ENCODE results near the gene PPP1CA. TPM values are rescaled to one million over a fixed set of nuclear protein-coding genes. Genes with fewer than 3 reads are reported as not detected.
A peak's percentile ranks its signal among the peaks of the same experiment; 100 is the strongest.

Gene PPP1CA
- total RNA-seq (248 and 251 TPM in 2 replicates), polyA plus RNA-seq (121 and 218 TPM in 2 replicates), polyA minus RNA-seq (238 and 278 TPM in 2 replicates)
- 216 TPM for total RNA-seq (2013)

- ATAC-seq (ENCODE audit: low read depth): peak; percentile 72
- Histone ChIP-seq H4K20me1 (ENCODE audit: control insufficient read depth, insufficient read depth, low read length, poor library complexity, severe bottlenecking) (peaks cover 77% of the 10 kb centered on the region), H3K27ac (ENCODE audit: low read length in 2 of 2) (peak within 1 kb of the TSS; percentile 70 to 83), H3K27me3 (replicated peaks in 1 of 4; ENCODE audit: control extremely low read depth in 1 of 4, control insufficient read depth in 3 of 4, insufficient read depth in 4 of 4, low read length in 3 of 4) (no peaks in the 10 kb centered on the region), H3K79me2 (ENCODE audit: control insufficient read depth, insufficient read depth, low read length) (peaks cover 86% of the 10 kb centered on the region), H3K9ac (ENCODE audit: low read length) (peak within 1 kb of the TSS; percentile 89), H3K4me1 (ENCODE audit: control insufficient read depth in 2 of 2, insufficient read depth in 2 of 2, low read length in 2 of 2) (peaks cover 57 to 79% of the 10 kb centered on the region in 2 donors), H2AFZ (ENCODE audit: insufficient read depth, low read depth, low read length, poor library complexity, severe bottlenecking) (peak within 1 kb of the TSS; percentile 73), H3K4me2 (replicated peaks; ENCODE audit: low read depth, low read length, poor library complexity, severe bottlenecking) (peak within 1 kb of the TSS; percentile 97), H3K9me3 (ENCODE audit: control extremely low read depth in 1 of 3, control insufficient read depth in 2 of 3, insufficient read depth in 1 of 3, low read length in 2 of 3) (peaks cover 0 to 2% (median 0%) of the 10 kb centered on the region in 3 donors), H3K36me3 (replicated peaks in 1 of 2; ENCODE audit: control extremely low read depth in 1 of 2, control insufficient read depth in 1 of 2, extremely low read depth in 1 of 2, insufficient read depth in 2 of 2, low read length in 1 of 2) (peaks cover 2 to 58% of the 10 kb centered on the region in 2 experiments), H3K4me3 (ENCODE audit: control extremely low read depth in 1 of 5, extremely low read depth in 1 of 5, insufficient read depth in 1 of 5, low read depth in 2 of 5, low read length in 4 of 5) (peak within 1 kb of the TSS; percentile 65 to 92 (median 85))
- Mint-ChIP-seq H3K4me3 (peak within 1 kb of the TSS; percentile 87), H3K9me3 (ENCODE audit: insufficient read depth) (no peaks in the 10 kb centered on the region), H3K27me3 (no peaks in the 10 kb centered on the region), H3K4me1 (peaks cover 67% of the 10 kb centered on the region), H3K27ac (peak within 1 kb of the TSS; percentile 95)
- TF ChIP-seq, protein P1, sequence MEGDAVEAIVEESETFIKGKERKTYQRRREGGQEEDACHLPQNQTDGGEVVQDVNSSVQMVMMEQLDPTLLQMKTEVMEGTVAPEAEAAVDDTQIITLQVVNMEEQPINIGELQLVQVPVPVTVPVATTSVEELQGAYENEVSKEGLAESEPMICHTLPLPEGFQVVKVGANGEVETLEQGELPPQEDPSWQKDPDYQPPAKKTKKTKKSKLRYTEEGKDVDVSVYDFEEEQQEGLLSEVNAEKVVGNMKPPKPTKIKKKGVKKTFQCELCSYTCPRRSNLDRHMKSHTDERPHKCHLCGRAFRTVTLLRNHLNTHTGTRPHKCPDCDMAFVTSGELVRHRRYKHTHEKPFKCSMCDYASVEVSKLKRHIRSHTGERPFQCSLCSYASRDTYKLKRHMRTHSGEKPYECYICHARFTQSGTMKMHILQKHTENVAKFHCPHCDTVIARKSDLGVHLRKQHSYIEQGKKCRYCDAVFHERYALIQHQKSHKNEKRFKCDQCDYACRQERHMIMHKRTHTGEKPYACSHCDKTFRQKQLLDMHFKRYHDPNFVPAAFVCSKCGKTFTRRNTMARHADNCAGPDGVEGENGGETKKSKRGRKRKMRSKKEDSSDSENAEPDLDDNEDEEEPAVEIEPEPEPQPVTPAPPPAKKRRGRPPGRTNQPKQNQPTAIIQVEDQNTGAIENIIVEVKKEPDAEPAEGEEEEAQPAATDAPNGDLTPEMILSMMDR (IDR thresholded peaks at IDR 0.05): peak; percentile 70
- no peak for TF ChIP-seq EZH2 (IDR thresholded peaks at IDR 0.05; ENCODE audit: borderline replicate concordance, insufficient read depth, low read depth, low read length, poor library complexity, severe bottlenecking)
- CTCF ChIA-PET: interaction anchor here (0.6 to 5.7 kb wide), 36 partner anchors 10 to 306 kb away, joined by 3 to 121 read pairs (median 6); partner anchors contain the start of genes AIP, CDK2AP2, NUDT8 and PITPNM1
- POLR2A ChIA-PET: interaction anchor here (0.8 to 6.8 kb wide), 30 partner anchors 8 to 229 kb away, joined by 3 to 195 read pairs (median 6); partner anchors contain the start of genes AIP, CARNS1, CDK2AP2 and CLCF1
- intact Hi-C loops (cut with micrococcal nuclease): loop anchor here (1.0 to 10.0 kb wide), 6 partner anchors 10 to 205 kb away; partner anchors contain the start of genes GSTP1, NDUFV1, RAD9A and TMEM134
- DNase-seq: peak; percentile 93
- WGBS (ENCODE audit: insufficient coverage): under 1% methylated on average over 57 of the region's 73 CpGs
Observed at GRCh38 chr11:67401495-67402191, at the start of gene PPP1CA. TSS of gene PPP1CA (minus strand) at chr11:67401858. CDS start at chr11:67401782, 76 bp downstream.

All from B cell (primary cell).